ENCODE results near the gene EPB41L5.
"Not testable (repeated sequence)": the region's sequence is repeated elsewhere in the genome, so short reads cannot be mapped to it uniquely, and the experiment has no call there.

EPB41L5 gene

DNA sequence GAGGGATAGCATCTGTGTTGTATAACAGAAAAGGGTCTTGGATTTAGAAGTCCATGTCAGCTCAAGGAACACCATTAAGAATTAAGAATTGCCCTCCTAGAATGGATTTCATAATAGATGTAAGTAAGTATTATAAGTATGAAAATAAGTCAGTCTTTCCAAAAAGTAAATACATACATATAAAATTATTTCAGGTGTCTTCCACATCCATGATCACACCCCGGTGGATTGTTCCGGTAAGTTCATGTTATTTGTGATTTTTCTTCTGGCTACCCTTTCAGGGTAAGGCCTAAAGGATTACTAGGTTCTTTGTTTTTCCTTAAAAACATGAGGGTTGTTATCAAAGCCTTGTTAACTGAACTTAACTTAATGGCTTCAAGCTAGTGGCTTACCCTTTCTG is 154.4 kb downstream of the EPB41L5 start:
- Histone ChIP-seq H3K27ac (ENCODE audit: low read depth, low read length) (no peak overlapping the region), H3K36me3 (ENCODE audit: control insufficient read depth, insufficient read depth, low read length) (peaks cover 3% of the 10 kb centered on the region), H3K4me1 (ENCODE audit: control insufficient read depth, insufficient read depth, low read length) (no peaks in the 10 kb centered on the region), H3K4me3 (ENCODE audit: low read length) (no peak overlapping the region), H3K27me3 (ENCODE audit: control insufficient read depth, insufficient read depth, low read length) (no peaks in the 10 kb centered on the region), H3K9ac (ENCODE audit: low read length) (no peak overlapping the region)

- Histone ChIP-seq H3K9ac (ENCODE audit: low read length) (no peak overlapping the region), H3K27me3 (ENCODE audit: control insufficient read depth, insufficient read depth, low read length) (no peaks in the 10 kb centered on the region), H3K4me3 (ENCODE audit: low read length) (no peak overlapping the region), H3K4me1 (ENCODE audit: control insufficient read depth, insufficient read depth, low read length) (no peaks in the 10 kb centered on the region), H3K27ac (ENCODE audit: low read depth, low read length) (no peak overlapping the region), H3K36me3 (ENCODE audit: control insufficient read depth, insufficient read depth, low read length) (peaks cover 3% of the 10 kb centered on the region)
Measured at GRCh38 chr2:120169020-120169419, 156.1 kb downstream of the EPB41L5 start.

DNA sequence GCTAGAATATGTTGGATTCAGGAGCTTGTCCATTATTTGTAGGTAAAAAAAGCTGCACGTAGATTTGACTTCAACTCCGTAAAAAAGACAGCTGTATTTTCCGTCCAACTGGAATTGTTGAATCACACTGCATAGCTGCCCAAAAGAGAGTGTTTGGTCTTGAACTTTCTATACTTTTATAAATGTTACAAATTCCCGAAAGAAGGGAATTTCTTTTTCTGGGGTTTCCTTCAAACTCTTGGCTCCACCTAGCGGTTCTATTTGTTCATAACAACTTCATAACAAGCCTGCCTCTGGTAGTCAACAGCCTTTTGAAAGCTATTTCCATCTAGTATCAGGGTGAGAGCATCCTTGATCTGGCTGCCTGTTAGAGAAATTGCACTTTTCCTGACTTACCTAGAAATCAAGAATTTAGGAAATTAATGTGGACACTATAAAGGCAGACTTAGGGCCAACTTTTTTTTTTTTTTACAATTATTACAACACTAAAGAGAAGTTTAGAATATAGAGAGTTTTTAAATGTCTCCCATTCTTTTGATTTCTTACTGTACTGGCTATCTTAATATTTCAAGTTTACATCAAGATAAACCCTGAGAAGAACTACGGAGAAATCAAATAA is 162.2 kb downstream of the EPB41L5 start:
- Histone ChIP-seq H3K27ac (ENCODE audit: low read depth, low read length) (no peak overlapping the region), H3K27me3 (ENCODE audit: control insufficient read depth, insufficient read depth, low read length) (no peaks in the 10 kb centered on the region), H3K4me1 (ENCODE audit: control insufficient read depth, insufficient read depth, low read length) (no peaks in the 10 kb centered on the region), H3K4me3 (ENCODE audit: low read length) (no peak overlapping the region), H3K36me3 (ENCODE audit: control insufficient read depth, insufficient read depth, low read length) (no peaks in the 10 kb centered on the region), H3K9ac (ENCODE audit: low read length) (no peak overlapping the region)

DNA sequence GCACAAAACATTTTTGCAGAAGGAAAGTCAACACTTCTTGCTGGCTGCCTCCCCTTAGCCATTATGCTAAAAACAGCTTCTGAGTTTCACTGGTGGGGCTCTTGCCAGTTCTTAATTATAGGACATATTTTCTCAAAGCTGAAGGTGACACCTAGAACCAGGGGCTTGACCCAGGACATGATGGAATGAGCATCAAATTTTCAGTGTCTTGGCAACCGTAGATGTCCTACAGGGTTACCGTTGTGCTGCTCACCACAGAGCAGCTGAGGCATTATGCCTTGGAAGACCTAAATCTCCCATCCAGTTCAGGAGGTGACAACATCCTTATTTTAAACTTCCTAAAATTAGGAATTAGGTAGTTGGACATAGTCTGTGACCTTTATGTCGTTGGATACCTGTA is 163.6 kb downstream of the EPB41L5 start:
- H3K36me3 ChIP-seq (ENCODE audit: control insufficient read depth, insufficient read depth, low read length), result no peaks in the 10 kb centered on the region
- H3K27ac ChIP-seq (ENCODE audit: low read depth, low read length), result no peak overlapping the region
- H3K9ac ChIP-seq (ENCODE audit: low read length), result no peak overlapping the region
- H3K4me3 ChIP-seq (ENCODE audit: low read length), result no peak overlapping the region
- no peaks in the 10 kb centered on the region for H3K4me1 ChIP-seq (ENCODE audit: control insufficient read depth, insufficient read depth, low read length)
- no peaks in the 10 kb centered on the region for H3K27me3 ChIP-seq (ENCODE audit: control insufficient read depth, insufficient read depth, low read length)

GRCh38 chr2:120177001-120177621 is 164.2 kb downstream of the EPB41L5 start:
- H3K4me3 ChIP-seq (ENCODE audit: low read length), result peak overlapping the region; percentile 43
- no peak overlapping the region for H3K9ac ChIP-seq (ENCODE audit: low read length)
- no peaks in the 10 kb centered on the region for H3K27me3 ChIP-seq (ENCODE audit: control insufficient read depth, insufficient read depth, low read length)
- H3K27ac ChIP-seq (ENCODE audit: low read depth, low read length), result no peak overlapping the region
- no peaks in the 10 kb centered on the region for H3K4me1 ChIP-seq (ENCODE audit: control insufficient read depth, insufficient read depth, low read length)
- no peaks in the 10 kb centered on the region for H3K36me3 ChIP-seq (ENCODE audit: control insufficient read depth, insufficient read depth, low read length)

DNA sequence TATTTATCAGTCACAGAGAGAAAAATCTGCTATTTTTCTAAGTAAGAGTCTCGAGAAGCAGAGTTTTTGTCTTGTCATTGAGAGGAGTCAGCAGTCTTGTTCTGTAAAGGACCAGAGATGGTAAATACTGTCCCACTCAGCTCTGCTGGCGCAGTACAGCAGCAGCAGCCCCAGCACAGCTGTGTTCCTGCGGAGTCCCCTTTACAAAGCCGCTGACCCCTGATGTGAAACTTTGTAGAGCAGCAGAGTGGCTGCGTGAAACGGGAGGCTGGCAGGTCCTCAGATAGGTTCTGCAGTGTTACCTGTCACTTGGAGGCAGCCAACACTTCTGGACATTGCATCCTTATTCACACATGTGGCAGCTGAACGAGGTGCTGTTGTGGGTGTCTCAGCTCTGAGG is 165.1 kb downstream of the EPB41L5 start:
- Histone ChIP-seq H3K4me3 (ENCODE audit: low read length) (no peak overlapping the region), H3K27me3 (ENCODE audit: control insufficient read depth, insufficient read depth, low read length) (no peaks in the 10 kb centered on the region), H3K4me1 (ENCODE audit: control insufficient read depth, insufficient read depth, low read length) (no peaks in the 10 kb centered on the region), H3K27ac (ENCODE audit: low read depth, low read length) (no peak overlapping the region), H3K36me3 (ENCODE audit: control insufficient read depth, insufficient read depth, low read length) (no peaks in the 10 kb centered on the region), H3K9ac (ENCODE audit: low read length) (no peak overlapping the region)

DNA sequence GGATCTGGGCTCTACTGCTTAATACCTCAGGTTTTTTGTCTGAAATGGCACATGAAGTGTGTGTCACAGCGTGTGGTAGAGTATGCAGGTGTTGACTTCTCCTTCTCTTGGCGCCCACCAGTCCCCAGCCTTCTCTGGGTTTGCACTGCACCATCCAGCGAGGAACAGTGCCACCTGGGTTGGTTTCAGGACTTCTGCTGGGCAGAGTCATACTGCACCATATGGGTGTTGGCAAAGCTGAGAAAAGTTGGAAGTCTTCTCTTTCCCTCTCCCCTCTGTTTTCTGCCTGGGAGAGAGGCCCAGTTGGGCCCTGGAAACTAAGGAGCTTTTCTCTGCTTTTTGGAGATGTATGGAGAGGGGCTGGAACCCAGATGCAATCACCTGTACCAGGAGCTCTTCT is 166.5 kb downstream of the EPB41L5 start:
- Histone ChIP-seq H3K27me3 (ENCODE audit: control insufficient read depth, insufficient read depth, low read length) (no peaks in the 10 kb centered on the region), H3K4me1 (ENCODE audit: control insufficient read depth, insufficient read depth, low read length) (no peaks in the 10 kb centered on the region), H3K9ac (ENCODE audit: low read length) (no peak overlapping the region), H3K36me3 (ENCODE audit: control insufficient read depth, insufficient read depth, low read length) (no peaks in the 10 kb centered on the region), H3K27ac (ENCODE audit: low read depth, low read length) (no peak overlapping the region), H3K4me3 (ENCODE audit: low read length) (no peak overlapping the region)

DNA sequence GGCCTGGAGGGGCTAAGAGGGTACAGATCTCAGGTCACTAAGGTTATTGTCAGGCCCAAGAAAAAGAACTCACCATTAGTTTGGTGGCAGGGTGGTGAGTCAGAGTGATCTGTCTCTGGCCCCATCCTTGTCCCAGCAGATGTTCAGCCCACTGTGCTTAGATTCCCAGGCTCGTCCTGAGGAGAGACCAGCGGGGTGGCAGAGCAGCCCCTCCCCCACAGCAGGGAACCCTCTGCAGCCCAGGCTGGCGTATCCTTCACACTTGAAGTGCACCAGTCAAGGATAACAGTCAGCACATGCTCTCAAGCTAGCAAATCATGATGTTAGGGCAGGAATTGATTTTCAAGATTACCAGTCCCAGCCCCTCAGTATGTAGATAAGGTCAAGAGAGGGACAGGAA is 167.2 kb downstream of the EPB41L5 start:
- no peaks in the 10 kb centered on the region for H3K36me3 ChIP-seq (ENCODE audit: control insufficient read depth, insufficient read depth, low read length)
- no peaks in the 10 kb centered on the region for H3K27me3 ChIP-seq (ENCODE audit: control insufficient read depth, insufficient read depth, low read length)
- no peak overlapping the region for H3K4me3 ChIP-seq (ENCODE audit: low read length)
- H3K27ac ChIP-seq (ENCODE audit: low read depth, low read length), result no peak overlapping the region
- no peaks in the 10 kb centered on the region for H3K4me1 ChIP-seq (ENCODE audit: control insufficient read depth, insufficient read depth, low read length)
- H3K9ac ChIP-seq (ENCODE audit: low read length), result no peak overlapping the region

GRCh38 chr2:120182019-120182560 is 169.2 kb downstream of the EPB41L5 start:
- H3K36me3 ChIP-seq (ENCODE audit: control insufficient read depth, insufficient read depth, low read length), result no peaks in the 10 kb centered on the region
- no peak overlapping the region for H3K9ac ChIP-seq (ENCODE audit: low read length)
- no peaks in the 10 kb centered on the region for H3K27me3 ChIP-seq (ENCODE audit: control insufficient read depth, insufficient read depth, low read length)
- H3K27ac ChIP-seq (ENCODE audit: low read depth, low read length), result no peak overlapping the region
- no peaks in the 10 kb centered on the region for H3K4me1 ChIP-seq (ENCODE audit: control insufficient read depth, insufficient read depth, low read length)
- no peak overlapping the region for H3K4me3 ChIP-seq (ENCODE audit: low read length)

- Histone ChIP-seq H3K4me1 (ENCODE audit: control insufficient read depth, insufficient read depth, low read length) (no peaks in the 10 kb centered on the region), H3K27me3 (ENCODE audit: control insufficient read depth, insufficient read depth, low read length) (no peaks in the 10 kb centered on the region), H3K27ac (ENCODE audit: low read depth, low read length) (no peak overlapping the region), H3K4me3 (ENCODE audit: low read length) (no peak overlapping the region), H3K36me3 (ENCODE audit: control insufficient read depth, insufficient read depth, low read length) (no peaks in the 10 kb centered on the region), H3K9ac (ENCODE audit: low read length) (no peak overlapping the region)
Measured at GRCh38 chr2:120189189-120189588, 176.3 kb downstream of the EPB41L5 start.

DNA sequence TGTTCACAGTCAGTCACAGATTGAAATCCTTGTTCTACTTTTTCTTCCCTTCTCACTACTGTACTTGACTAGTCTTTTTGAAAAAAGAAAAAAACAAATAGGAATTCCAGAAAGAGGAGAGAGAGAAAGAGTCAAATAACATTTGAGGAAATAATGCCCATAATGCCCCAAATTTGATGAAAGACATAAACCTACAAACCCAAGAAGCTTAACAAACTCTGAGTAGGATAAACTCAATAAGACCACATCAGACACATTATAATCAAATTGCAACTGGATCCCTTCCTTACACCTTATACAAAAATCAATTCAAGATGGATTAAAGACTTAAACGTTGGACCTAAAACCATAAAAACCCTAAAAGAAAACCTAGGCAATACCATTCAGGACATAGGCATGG is 179.4 kb downstream of the EPB41L5 start:
- Histone ChIP-seq H3K4me3 (ENCODE audit: low read length) (no peak overlapping the region), H3K9ac (ENCODE audit: low read length) (no peak overlapping the region), H3K36me3 (ENCODE audit: control insufficient read depth, insufficient read depth, low read length) (no peaks in the 10 kb centered on the region), H3K27ac (ENCODE audit: low read depth, low read length) (no peak overlapping the region), H3K4me1 (ENCODE audit: control insufficient read depth, insufficient read depth, low read length) (no peaks in the 10 kb centered on the region), H3K27me3 (ENCODE audit: control insufficient read depth, insufficient read depth, low read length) (no peaks in the 10 kb centered on the region)

GRCh38 chr2:120195553-120195952 is 182.7 kb downstream of the EPB41L5 start:
- no peaks in the 10 kb centered on the region for H3K36me3 ChIP-seq (ENCODE audit: control insufficient read depth, insufficient read depth, low read length)
- no peaks in the 10 kb centered on the region for H3K27me3 ChIP-seq (ENCODE audit: control insufficient read depth, insufficient read depth, low read length)
- no peak overlapping the region for H3K27ac ChIP-seq (ENCODE audit: low read depth, low read length)
- H3K4me1 ChIP-seq (ENCODE audit: control insufficient read depth, insufficient read depth, low read length), result no peaks in the 10 kb centered on the region
- no peak overlapping the region for H3K4me3 ChIP-seq (ENCODE audit: low read length)
- no peak overlapping the region for H3K9ac ChIP-seq (ENCODE audit: low read length)

- H3K4me3 ChIP-seq (ENCODE audit: low read length); H3K27ac ChIP-seq (ENCODE audit: low read depth, low read length); H3K27me3 ChIP-seq (ENCODE audit: control insufficient read depth, insufficient read depth, low read length); H3K9ac ChIP-seq (ENCODE audit: low read length); H3K4me1 ChIP-seq (ENCODE audit: control insufficient read depth, insufficient read depth, low read length); H3K36me3 ChIP-seq (ENCODE audit: control insufficient read depth, insufficient read depth, low read length): not testable (repeated sequence)
Measured at GRCh38 chr2:120199817-120200459, 187.1 kb downstream of the EPB41L5 start.

Data from rectal smooth muscle tissue (tissue), 1 donor.